ENCODE results near the gene GOLGA3.

GRCh38 chr12:132766380-132767085 lies 62.1 kb downstream of the GOLGA3 start:
- no peak for TF ChIP-seq MAX (IDR thresholded peaks at IDR 0.05; ENCODE audit: low read depth, low read length)
- TF ChIP-seq, protein P1, sequence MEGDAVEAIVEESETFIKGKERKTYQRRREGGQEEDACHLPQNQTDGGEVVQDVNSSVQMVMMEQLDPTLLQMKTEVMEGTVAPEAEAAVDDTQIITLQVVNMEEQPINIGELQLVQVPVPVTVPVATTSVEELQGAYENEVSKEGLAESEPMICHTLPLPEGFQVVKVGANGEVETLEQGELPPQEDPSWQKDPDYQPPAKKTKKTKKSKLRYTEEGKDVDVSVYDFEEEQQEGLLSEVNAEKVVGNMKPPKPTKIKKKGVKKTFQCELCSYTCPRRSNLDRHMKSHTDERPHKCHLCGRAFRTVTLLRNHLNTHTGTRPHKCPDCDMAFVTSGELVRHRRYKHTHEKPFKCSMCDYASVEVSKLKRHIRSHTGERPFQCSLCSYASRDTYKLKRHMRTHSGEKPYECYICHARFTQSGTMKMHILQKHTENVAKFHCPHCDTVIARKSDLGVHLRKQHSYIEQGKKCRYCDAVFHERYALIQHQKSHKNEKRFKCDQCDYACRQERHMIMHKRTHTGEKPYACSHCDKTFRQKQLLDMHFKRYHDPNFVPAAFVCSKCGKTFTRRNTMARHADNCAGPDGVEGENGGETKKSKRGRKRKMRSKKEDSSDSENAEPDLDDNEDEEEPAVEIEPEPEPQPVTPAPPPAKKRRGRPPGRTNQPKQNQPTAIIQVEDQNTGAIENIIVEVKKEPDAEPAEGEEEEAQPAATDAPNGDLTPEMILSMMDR (IDR thresholded peaks at IDR 0.05; ENCODE audit: low read depth, low read length): no peak

Data from NB4 (cell line).